ENCODE measurements around the gene HOXB8.

GRCh38 chr17:48644910-48645557 is 29.9 kb upstream of the HOXB8 start:
- no peak for TF ChIP-seq CTCF (IDR thresholded peaks at IDR 0.05)
- no peak for TF ChIP-seq POLR2AphosphoS5 (IDR thresholded peaks at IDR 0.05; ENCODE audit: low read depth, low read length)
- TF ChIP-seq SIN3A (IDR thresholded peaks at IDR 0.05; ENCODE audit: borderline replicate concordance, insufficient read depth, low read depth, low read length), result no peak
- no peak for TF ChIP-seq REST (IDR thresholded peaks at IDR 0.05; ENCODE audit: insufficient read depth in 1 of 2, low read depth in 2 of 2, low read length in 1 of 2)
- no peak for TF ChIP-seq TCF7L2 (IDR thresholded peaks at IDR 0.05; ENCODE audit: low read depth, low read length)
